Breast epithelium (tissue), 4 donors: ENCODE results near the gene OCA2. TPM values are rescaled to one million over a fixed set of nuclear protein-coding genes. Genes with fewer than 3 reads are reported as not detected.

ENCODE experiments used
- DNase-seq, 2 donors: peaks; one replicate each; pipeline ENCODE4 v3.0.0-alpha.2; 2019; ENCODE audit warnings: low spot score in 2 of 2
- H3K27ac ChIP-seq, 2 donors: fragments of 200-600 bp; sonication (generic) in 1 of 2; one replicate each; pipeline ENCODE4 v1.5.1; 2016 to 2019; ENCODE audit warnings: mild to moderate bottlenecking in 1 of 2
- H3K27me3 ChIP-seq, 2 donors: fragments of 200-600 bp; sonication (generic) in 1 of 2; one replicate each; pipeline versions ENCODE4 v1.5.1 to v1.6.0; 2017 to 2019; ENCODE audit warnings: control low read depth in 1 of 2, mild to moderate bottlenecking in 1 of 2
- H3K36me3 ChIP-seq: fragments of 200-600 bp; one replicate; pipeline ENCODE4 v1.5.1; 2019
- H3K4me1 ChIP-seq, 2 donors: fragments of 200-600 bp; sonication (generic); one replicate each; pipeline ENCODE4 v1.5.1; 2016 to 2019; ENCODE audit warnings: control low read depth in 1 of 2
- H3K4me3 ChIP-seq, 3 donors: fragments of 200-600 bp; sonication (generic); 1 replicate in 2 of 3; 2 replicates in 1 of 3; pipeline ENCODE4 v1.5.1; 2016 to 2019; ENCODE audit warnings: mild to moderate bottlenecking in 3 of 3, moderate library complexity in 2 of 3
- H3K9me3 ChIP-seq, 2 donors: fragments of 200-600 bp; sonication (generic) in 1 of 2; one replicate each; pipeline ENCODE4 v1.5.1; 2016 to 2019; ENCODE audit warnings: control low read depth in 1 of 2
- POLR2A ChIP-seq: fragments of 450-650 bp; IDR thresholded peaks from one replicate; pipeline ENCODE4 v1.6.1; 2016; ENCODE audit warnings: antibody characterized with exemption, mild to moderate bottlenecking, moderate library complexity
- POLR2AphosphoS5 ChIP-seq, 3 donors: sonication (generic); formaldehyde crosslinking; IDR thresholded peaks; one replicate each; pipeline ENCODE4 v1.6.1; 2017; ENCODE audit warnings: antibody characterized with exemption in 3 of 3
- intact Hi-C: fragments of 100-400 bp; cut with DNase I; formaldehyde crosslinking; loops from one replicate; pipeline ENCODE4 v1.15.1; 2023; ENCODE audit warnings: low total_unique reads
- total RNA-seq, 3 donors: library from RNA; depleted of rRNA; stranded (reverse); fragments of >200 nt; gene quantifications; one replicate each; pipeline ENCODE4 v1.1.0, GENCODE V29; 2016
- TF ChIP-seq, protein P1 (sequence below), 3 donors: fragments of 450-650 bp; IDR thresholded peaks; one replicate each; pipeline ENCODE4 v1.5.1; 2016 to 2017; ENCODE audit warnings: antibody characterized with exemption in 3 of 3, mild to moderate bottlenecking in 3 of 3, moderate library complexity in 3 of 3

OCA2 gene
- total RNA-seq, 3 donors from 2014 or later = 0.59 to 0.80 (median 0.66) TPM

DNA sequence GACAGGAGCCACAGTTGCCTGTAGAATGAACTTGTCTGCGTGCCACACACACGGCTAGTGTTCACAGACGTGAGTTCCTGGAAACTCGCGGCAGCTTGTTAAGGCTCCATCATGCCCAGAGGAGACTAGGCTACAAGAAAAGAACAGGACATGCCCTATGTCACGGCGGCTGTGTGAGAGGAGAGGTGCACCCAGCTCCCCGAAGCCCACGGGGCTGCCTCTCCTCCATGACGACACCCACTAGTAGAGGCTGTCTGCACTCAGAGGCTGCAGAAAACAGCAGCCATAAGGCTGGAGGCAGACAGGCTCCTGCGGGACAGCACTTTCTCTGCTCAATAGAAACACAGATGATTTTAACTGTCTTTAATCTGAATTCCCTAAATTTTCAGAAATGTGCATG lies 19.0 kb upstream of the OCA2 start:
- Histone ChIP-seq H3K27me3 (no peaks in the 10 kb centered on the region), H3K9me3 (no peaks in the 10 kb centered on the region), H3K4me1 (no peaks in the 10 kb centered on the region), H3K4me3 (no peak overlapping the region), H3K36me3 (no peaks in the 10 kb centered on the region), H3K27ac (no peak overlapping the region)
- no peak for TF ChIP-seq POLR2AphosphoS5 (IDR thresholded peaks at IDR 0.05)
- intact Hi-C loops = no loop called here
- no peak for DNase-seq

DNA sequence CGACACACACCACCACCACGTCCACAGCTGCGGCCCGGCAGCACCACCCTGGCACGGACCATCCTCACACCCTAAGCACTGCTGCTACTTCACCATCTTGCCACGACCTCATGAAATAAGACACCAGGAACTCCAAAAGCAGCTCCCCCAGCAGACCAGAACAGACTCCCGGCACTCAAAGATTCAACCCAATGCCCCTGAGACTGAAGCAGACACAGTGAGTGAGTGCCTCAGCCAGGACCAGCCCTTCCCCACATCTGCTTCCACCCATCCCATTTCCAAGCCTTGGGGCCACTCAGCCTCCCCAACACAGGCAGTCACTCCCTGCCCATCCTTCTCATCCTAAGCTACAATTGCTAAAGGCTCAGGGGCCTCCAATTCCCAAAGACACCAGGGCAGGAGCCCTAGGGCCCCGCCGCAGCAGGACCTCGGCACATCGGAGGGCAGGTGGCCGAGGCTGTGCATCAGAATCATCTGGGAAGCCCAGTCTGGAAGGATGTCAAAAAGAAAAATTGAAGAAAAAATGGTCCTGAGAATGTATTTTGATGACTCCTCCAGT lies 18.4 kb upstream of the OCA2 start:
- Histone ChIP-seq H3K4me1 (no peaks in the 10 kb centered on the region), H3K36me3 (no peaks in the 10 kb centered on the region), H3K27ac (no peak overlapping the region), H3K27me3 (no peaks in the 10 kb centered on the region), H3K9me3 (no peaks in the 10 kb centered on the region), H3K4me3 (no peak overlapping the region)
- DNase-seq = no peak
- TF ChIP-seq, protein P1, sequence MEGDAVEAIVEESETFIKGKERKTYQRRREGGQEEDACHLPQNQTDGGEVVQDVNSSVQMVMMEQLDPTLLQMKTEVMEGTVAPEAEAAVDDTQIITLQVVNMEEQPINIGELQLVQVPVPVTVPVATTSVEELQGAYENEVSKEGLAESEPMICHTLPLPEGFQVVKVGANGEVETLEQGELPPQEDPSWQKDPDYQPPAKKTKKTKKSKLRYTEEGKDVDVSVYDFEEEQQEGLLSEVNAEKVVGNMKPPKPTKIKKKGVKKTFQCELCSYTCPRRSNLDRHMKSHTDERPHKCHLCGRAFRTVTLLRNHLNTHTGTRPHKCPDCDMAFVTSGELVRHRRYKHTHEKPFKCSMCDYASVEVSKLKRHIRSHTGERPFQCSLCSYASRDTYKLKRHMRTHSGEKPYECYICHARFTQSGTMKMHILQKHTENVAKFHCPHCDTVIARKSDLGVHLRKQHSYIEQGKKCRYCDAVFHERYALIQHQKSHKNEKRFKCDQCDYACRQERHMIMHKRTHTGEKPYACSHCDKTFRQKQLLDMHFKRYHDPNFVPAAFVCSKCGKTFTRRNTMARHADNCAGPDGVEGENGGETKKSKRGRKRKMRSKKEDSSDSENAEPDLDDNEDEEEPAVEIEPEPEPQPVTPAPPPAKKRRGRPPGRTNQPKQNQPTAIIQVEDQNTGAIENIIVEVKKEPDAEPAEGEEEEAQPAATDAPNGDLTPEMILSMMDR (IDR thresholded peaks at IDR 0.05) = no peak
- TF ChIP-seq POLR2A = no peak
- no peak for TF ChIP-seq POLR2AphosphoS5 (IDR thresholded peaks at IDR 0.05)
- intact Hi-C loops = no loop called here

DNA sequence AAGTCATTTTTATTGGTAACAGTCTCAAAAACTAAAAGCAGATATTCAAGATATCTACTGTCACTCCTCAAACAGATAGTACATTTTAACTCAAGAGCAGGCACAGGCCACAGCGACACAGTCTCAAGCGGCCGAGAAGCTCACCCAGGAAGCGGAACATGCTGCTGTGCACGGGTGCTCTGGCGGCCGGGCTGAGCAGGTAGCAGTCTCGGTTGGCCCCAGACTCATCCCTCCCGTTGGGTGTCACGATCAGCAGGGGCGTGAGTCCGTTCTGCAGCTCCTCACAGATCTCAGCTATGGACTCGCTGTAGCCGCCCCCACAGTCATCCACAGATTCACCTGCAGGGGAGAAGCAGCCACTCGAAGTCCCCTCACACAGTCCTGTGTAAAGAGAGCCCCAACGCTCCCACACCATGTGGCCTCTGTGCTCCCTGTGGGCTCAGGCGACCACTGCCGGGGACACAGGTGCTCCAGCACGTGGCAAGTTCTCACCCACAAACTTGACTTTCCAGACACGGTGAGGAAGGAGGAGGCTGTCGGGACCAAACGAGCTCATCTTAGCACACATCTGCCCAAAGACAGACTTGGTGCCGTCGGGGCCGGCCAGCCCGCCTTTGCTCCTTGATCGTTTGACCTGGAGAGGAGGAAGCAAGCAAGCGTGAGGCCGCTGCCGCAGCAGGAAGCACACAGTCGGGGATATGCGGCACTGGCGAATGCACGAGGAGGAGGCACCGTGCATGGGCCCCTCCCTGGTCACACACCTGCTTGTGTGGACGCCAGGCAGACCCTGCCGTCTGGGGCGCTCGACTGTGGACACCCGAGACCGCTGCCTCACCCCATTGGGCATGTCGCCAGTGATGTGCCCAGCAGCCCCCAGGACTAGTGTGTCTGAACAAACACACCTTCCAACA lies 17.7 kb upstream of the OCA2 start:
- Histone ChIP-seq H3K9me3 (no peaks in the 10 kb centered on the region), H3K4me1 (no peaks in the 10 kb centered on the region), H3K36me3 (peaks cover 4% of the 10 kb centered on the region), H3K4me3 (no peak overlapping the region), H3K27ac (no peak overlapping the region), H3K27me3 (no peaks in the 10 kb centered on the region)
- intact Hi-C loops = no loop called here
- no peak for DNase-seq
- TF ChIP-seq, protein P1 (IDR thresholded peaks at IDR 0.05) = no peak
- TF ChIP-seq POLR2AphosphoS5 (IDR thresholded peaks at IDR 0.05) (no peak), POLR2A (no peak)

DNA sequence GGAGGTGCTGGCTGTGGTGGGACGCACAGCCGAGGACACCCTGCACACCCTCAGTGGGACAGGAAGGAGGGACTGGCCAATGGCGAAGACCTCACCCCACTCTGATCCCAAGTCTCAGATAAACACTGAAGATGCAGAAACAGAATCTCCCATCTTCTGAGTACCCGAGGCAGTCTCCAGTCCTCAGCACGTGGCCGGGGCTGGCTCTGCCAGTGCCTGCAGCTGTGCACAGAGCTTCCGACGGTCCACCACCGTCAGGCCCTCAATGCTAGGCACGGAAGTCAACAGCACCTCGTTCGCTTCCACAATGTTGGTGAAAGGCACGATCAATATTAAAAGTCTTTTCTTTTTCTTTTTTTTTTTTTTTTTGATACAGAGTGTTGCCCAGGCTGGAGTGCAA lies 16.8 kb upstream of the OCA2 start:
- H3K27me3 ChIP-seq = no peaks in the 10 kb centered on the region
- no peaks in the 10 kb centered on the region for H3K9me3 ChIP-seq
- TF ChIP-seq POLR2AphosphoS5 (IDR thresholded peaks at IDR 0.05) (no peak), POLR2A (no peak)
- TF ChIP-seq, protein P1 (IDR thresholded peaks at IDR 0.05) = no peak
- no peak for DNase-seq
- no peak overlapping the region for H3K27ac ChIP-seq
- intact Hi-C loops = no loop called here
- H3K4me1 ChIP-seq = no peaks in the 10 kb centered on the region
- peaks cover 8% of the 10 kb centered on the region for H3K36me3 ChIP-seq
- no peak overlapping the region for H3K4me3 ChIP-seq

DNA sequence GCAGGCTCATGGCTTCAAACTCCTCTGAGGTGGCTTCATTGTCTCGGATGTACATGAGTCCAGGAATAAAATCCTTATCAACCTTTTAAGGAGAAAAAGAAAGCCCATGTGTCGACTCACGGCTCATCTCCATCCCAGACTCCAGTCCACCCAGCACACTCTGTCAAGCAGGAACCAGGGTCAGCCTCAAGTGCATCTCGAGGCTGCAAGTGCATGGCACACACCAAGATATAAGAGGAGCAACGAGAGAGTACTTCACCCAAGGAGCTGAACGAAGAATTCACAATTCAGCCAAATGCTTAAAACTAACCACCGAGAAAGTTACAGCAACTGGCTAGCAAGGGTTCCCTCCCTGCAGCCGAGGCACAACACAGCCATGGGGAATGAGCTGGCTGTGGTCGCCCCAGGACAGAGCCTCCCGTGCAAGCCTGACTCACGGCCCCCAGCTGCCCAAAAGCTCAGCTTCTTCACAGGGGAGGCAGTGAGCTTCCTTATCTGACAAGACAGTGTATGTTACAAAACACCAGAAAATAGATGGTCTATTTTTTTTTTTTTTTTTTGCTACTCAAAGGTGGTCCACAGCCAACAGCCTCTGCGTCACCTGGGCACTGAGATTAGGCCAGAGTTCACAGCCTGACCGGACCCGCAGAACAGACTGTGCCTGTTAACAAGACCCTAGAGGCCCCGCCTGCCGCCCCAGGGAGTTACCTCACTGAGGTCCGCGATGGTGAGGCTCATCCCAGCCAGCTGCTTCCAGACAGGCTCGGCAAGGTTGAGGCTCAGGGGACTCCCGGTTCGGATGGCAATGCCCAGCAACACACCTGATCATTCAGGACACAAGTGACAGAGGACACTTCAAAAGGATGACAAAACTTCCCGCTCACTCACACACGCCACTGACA lies 15.9 kb upstream of the OCA2 start:
- Histone ChIP-seq H3K27ac (no peak overlapping the region), H3K36me3 (peaks cover 8% of the 10 kb centered on the region), H3K27me3 (no peaks in the 10 kb centered on the region), H3K4me1 (no peaks in the 10 kb centered on the region), H3K4me3 (no peak overlapping the region), H3K9me3 (no peaks in the 10 kb centered on the region)
- intact Hi-C loops = no loop called here
- no peak for DNase-seq
- TF ChIP-seq POLR2AphosphoS5 (IDR thresholded peaks at IDR 0.05) (no peak), POLR2A (no peak)
- TF ChIP-seq, protein P1 (IDR thresholded peaks at IDR 0.05) = no peak
